HepG2 (cell line): Measurements from ENCODE around the gene VPS13C.

Experiments used
- EP300 ChIP-seq, 3 experiments: sonication (generic) in 1 of 3; formaldehyde crosslinking in 1 of 3; IDR thresholded peaks; 2 replicates each; pipeline versions ENCODE4 v1.5.1 to v1.6.1; 2011 to 2020; ENCODE audit warnings: low read depth in 2 of 3, low read length in 2 of 3, borderline replicate concordance in 1 of 3, improper control_type of control experiment in 1 of 3, mild to moderate bottlenecking in 1 of 3, missing genetic modification reagents in 1 of 3, moderate library complexity in 1 of 3
- GTF2F1 ChIP-seq: fragments of 150-350 bp; IDR thresholded peaks from 2 replicates; pipeline ENCODE4 v1.6.1; 2014; ENCODE audit warnings: low read length
- HOXA5 ChIP-seq: sonication (generic); formaldehyde crosslinking; IDR thresholded peaks from 2 replicates; pipeline ENCODE4 v1.4.0; 2020; ENCODE audit warnings: missing genetic modification reagents
- HOXA7 ChIP-seq: sonication (generic); formaldehyde crosslinking; IDR thresholded peaks from 2 replicates; pipeline ENCODE4 v1.8.1; 2022; ENCODE audit warnings: mild to moderate bottlenecking, missing genetic modification reagents, moderate library complexity
- MED13 ChIP-seq: sonication (generic); formaldehyde crosslinking; IDR thresholded peaks from 2 replicates; pipeline ENCODE4 v1.5.0; 2020; ENCODE audit warnings: missing genetic modification reagents
- NCOA2 ChIP-seq: sonication (generic); formaldehyde crosslinking; IDR thresholded peaks from 2 replicates; pipeline ENCODE4 v1.8.0; 2022; ENCODE audit warnings: inconsistent platforms
- POLR2A ChIP-seq, 2 experiments: IDR thresholded peaks; 2 replicates each; pipeline ENCODE4 v1.6.1; 2011; ENCODE audit warnings: low read depth in 2 of 2, low read length in 2 of 2, mild to moderate bottlenecking in 1 of 2, moderate library complexity in 1 of 2; ENCODE audit not compliant: insufficient read depth in 1 of 2
- POLR2AphosphoS5 ChIP-seq: IDR thresholded peaks from 2 replicates; pipeline ENCODE4 v1.6.1; 2012; ENCODE audit warnings: low read depth, low read length
- ZNF12 ChIP-seq: sonication (generic); formaldehyde crosslinking; IDR thresholded peaks from 2 replicates; pipeline ENCODE4 v1.5.0; 2020; ENCODE audit warnings: missing genetic modification reagents
- ZNF142 ChIP-seq: sonication (generic); formaldehyde crosslinking; IDR thresholded peaks from 2 replicates; pipeline ENCODE4 v1.4.0; 2020; ENCODE audit warnings: missing genetic modification reagents
- TF ChIP-seq, protein P1 (sequence below): sonication (generic); formaldehyde crosslinking; IDR thresholded peaks from 2 replicates; pipeline ENCODE4 v1.4.0; 2020; ENCODE audit warnings: low read depth, mild to moderate bottlenecking, missing genetic modification reagents
- TF ChIP-seq, protein P2 (sequence below): sonication (generic); formaldehyde crosslinking; IDR thresholded peaks from 2 replicates; pipeline ENCODE4 v1.5.0; 2020; ENCODE audit warnings: mild to moderate bottlenecking, missing genetic modification reagents, moderate library complexity
- TF ChIP-seq, protein P3 (sequence below): sonication (generic); formaldehyde crosslinking; IDR thresholded peaks from 2 replicates; pipeline ENCODE4 v1.4.0; 2020; ENCODE audit warnings: missing genetic modification reagents, borderline replicate concordance
- TF ChIP-seq, protein P4 (sequence below): sonication (generic); formaldehyde crosslinking; IDR thresholded peaks from 2 replicates; pipeline ENCODE4 v1.4.0; 2020; ENCODE audit warnings: mild to moderate bottlenecking, missing genetic modification reagents

- TF ChIP-seq ZNF12 (CRISPR knock-in tag), result no peak
- TF ChIP-seq HOXA7, result no peak
- no peak for TF ChIP-seq POLR2A (IDR thresholded peaks at IDR 0.05; ENCODE audit: insufficient read depth in 1 of 2, low read depth in 2 of 2, low read length in 2 of 2)
- no peak for TF ChIP-seq POLR2AphosphoS5
- TF ChIP-seq, protein P1, sequence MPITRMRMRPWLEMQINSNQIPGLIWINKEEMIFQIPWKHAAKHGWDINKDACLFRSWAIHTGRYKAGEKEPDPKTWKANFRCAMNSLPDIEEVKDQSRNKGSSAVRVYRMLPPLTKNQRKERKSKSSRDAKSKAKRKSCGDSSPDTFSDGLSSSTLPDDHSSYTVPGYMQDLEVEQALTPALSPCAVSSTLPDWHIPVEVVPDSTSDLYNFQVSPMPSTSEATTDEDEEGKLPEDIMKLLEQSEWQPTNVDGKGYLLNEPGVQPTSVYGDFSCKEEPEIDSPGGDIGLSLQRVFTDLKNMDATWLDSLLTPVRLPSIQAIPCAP (CRISPR knock-in tag), result no peak
- TF ChIP-seq MED13 (CRISPR knock-in tag), result no peak
- no peak for TF ChIP-seq EP300 (IDR thresholded peaks at IDR 0.05; ENCODE audit: low read depth in 2 of 2, low read length in 2 of 2)
- TF ChIP-seq EP300 (CRISPR knock-in tag; IDR thresholded peaks at IDR 0.05; ENCODE audit: borderline replicate concordance), result no peak
- TF ChIP-seq NCOA2 (CRISPR knock-in tag), result no peak
- TF ChIP-seq, protein P2, sequence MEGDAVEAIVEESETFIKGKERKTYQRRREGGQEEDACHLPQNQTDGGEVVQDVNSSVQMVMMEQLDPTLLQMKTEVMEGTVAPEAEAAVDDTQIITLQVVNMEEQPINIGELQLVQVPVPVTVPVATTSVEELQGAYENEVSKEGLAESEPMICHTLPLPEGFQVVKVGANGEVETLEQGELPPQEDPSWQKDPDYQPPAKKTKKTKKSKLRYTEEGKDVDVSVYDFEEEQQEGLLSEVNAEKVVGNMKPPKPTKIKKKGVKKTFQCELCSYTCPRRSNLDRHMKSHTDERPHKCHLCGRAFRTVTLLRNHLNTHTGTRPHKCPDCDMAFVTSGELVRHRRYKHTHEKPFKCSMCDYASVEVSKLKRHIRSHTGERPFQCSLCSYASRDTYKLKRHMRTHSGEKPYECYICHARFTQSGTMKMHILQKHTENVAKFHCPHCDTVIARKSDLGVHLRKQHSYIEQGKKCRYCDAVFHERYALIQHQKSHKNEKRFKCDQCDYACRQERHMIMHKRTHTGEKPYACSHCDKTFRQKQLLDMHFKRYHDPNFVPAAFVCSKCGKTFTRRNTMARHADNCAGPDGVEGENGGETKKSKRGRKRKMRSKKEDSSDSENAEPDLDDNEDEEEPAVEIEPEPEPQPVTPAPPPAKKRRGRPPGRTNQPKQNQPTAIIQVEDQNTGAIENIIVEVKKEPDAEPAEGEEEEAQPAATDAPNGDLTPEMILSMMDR, result no peak
- TF ChIP-seq, protein P3, sequence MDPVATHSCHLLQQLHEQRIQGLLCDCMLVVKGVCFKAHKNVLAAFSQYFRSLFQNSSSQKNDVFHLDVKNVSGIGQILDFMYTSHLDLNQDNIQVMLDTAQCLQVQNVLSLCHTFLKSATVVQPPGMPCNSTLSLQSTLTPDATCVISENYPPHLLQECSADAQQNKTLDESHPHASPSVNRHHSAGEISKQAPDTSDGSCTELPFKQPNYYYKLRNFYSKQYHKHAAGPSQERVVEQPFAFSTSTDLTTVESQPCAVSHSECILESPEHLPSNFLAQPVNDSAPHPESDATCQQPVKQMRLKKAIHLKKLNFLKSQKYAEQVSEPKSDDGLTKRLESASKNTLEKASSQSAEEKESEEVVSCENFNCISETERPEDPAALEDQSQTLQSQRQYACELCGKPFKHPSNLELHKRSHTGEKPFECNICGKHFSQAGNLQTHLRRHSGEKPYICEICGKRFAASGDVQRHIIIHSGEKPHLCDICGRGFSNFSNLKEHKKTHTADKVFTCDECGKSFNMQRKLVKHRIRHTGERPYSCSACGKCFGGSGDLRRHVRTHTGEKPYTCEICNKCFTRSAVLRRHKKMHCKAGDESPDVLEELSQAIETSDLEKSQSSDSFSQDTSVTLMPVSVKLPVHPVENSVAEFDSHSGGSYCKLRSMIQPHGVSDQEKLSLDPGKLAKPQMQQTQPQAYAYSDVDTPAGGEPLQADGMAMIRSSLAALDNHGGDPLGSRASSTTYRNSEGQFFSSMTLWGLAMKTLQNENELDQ (CRISPR knock-in tag), result no peak
- TF ChIP-seq GTF2F1, result no peak
- TF ChIP-seq, protein P4, sequence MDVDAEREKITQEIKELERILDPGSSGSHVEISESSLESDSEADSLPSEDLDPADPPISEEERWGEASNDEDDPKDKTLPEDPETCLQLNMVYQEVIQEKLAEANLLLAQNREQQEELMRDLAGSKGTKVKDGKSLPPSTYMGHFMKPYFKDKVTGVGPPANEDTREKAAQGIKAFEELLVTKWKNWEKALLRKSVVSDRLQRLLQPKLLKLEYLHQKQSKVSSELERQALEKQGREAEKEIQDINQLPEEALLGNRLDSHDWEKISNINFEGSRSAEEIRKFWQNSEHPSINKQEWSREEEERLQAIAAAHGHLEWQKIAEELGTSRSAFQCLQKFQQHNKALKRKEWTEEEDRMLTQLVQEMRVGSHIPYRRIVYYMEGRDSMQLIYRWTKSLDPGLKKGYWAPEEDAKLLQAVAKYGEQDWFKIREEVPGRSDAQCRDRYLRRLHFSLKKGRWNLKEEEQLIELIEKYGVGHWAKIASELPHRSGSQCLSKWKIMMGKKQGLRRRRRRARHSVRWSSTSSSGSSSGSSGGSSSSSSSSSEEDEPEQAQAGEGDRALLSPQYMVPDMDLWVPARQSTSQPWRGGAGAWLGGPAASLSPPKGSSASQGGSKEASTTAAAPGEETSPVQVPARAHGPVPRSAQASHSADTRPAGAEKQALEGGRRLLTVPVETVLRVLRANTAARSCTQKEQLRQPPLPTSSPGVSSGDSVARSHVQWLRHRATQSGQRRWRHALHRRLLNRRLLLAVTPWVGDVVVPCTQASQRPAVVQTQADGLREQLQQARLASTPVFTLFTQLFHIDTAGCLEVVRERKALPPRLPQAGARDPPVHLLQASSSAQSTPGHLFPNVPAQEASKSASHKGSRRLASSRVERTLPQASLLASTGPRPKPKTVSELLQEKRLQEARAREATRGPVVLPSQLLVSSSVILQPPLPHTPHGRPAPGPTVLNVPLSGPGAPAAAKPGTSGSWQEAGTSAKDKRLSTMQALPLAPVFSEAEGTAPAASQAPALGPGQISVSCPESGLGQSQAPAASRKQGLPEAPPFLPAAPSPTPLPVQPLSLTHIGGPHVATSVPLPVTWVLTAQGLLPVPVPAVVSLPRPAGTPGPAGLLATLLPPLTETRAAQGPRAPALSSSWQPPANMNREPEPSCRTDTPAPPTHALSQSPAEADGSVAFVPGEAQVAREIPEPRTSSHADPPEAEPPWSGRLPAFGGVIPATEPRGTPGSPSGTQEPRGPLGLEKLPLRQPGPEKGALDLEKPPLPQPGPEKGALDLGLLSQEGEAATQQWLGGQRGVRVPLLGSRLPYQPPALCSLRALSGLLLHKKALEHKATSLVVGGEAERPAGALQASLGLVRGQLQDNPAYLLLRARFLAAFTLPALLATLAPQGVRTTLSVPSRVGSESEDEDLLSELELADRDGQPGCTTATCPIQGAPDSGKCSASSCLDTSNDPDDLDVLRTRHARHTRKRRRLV (CRISPR knock-in tag), result no peak
- TF ChIP-seq ZNF142 (CRISPR knock-in tag), result no peak
- no peak for TF ChIP-seq HOXA5
These were observed 62.5 kb downstream of the VPS13C start for GRCh38 chr15:61997786-61998185.
